OCI-LY3 (cell line): ENCODE measurements around the gene NR1D2.

ENCODE experiments used
- H2AFZ ChIP-seq: fragments of 200-600, 300-600 bp; shearing (Covaris generic); 2 replicates; pipeline ENCODE4 v1.6.0; 2014; ENCODE audit warnings: antibody characterized with exemption, low read depth, low read length
- H3K27ac ChIP-seq: fragments of 200-600, 300-600 bp; sonication (generic); 2 replicates; pipeline ENCODE4 v1.5.1; 2014; ENCODE audit warnings: mild to moderate bottlenecking, low read length, moderate library complexity, mixed read lengths
- H3K27me3 ChIP-seq: fragments of 200-600, 300-600 bp; sonication (generic); 2 replicates; pipeline ENCODE4 v1.6.1; 2014; ENCODE audit warnings: low read depth, low read length, mixed read lengths
- H3K36me3 ChIP-seq: fragments of 200-600, 300-600 bp; sonication (generic); replicated peaks from 2 replicates; pipeline ENCODE3; 2014; ENCODE audit warnings: low read depth, low read length, mixed read lengths
- H3K4me1 ChIP-seq: fragments of 300-600, 200-600 bp; sonication (generic); 2 replicates; pipeline ENCODE4 v1.6.1; 2014; ENCODE audit warnings: low read length, mixed read lengths
- H3K4me2 ChIP-seq: fragments of 200-600, 300-600 bp; sonication (generic); 2 replicates; pipeline ENCODE4 v1.6.1; 2014; ENCODE audit warnings: low read length, mixed read lengths
- H3K4me3 ChIP-seq: fragments of 300-600, 200-600 bp; sonication (generic); 2 replicates; pipeline ENCODE4 v1.5.1; 2014; ENCODE audit warnings: antibody characterized with exemption, mild to moderate bottlenecking, low read length, moderate library complexity
- H3K79me2 ChIP-seq: fragments of 300-600, 200-600 bp; shearing (Covaris generic); 2 replicates; pipeline ENCODE4 v1.6.1; 2014; ENCODE audit warnings: mild to moderate bottlenecking, low read length, mixed read lengths
- H3K9ac ChIP-seq: fragments of 300-600, 200-600 bp; shearing (Covaris generic); 2 replicates; pipeline ENCODE4 v1.6.0; 2014; ENCODE audit warnings: mild to moderate bottlenecking, low read length, moderate library complexity
- H3K9me3 ChIP-seq: fragments of 200-600, 300-600 bp; shearing (Covaris generic); 2 replicates; pipeline ENCODE4 v1.6.1; 2014; ENCODE audit warnings: low read length, mixed read lengths; ENCODE audit not compliant: insufficient read depth
- H4K20me1 ChIP-seq: fragments of 200-600, 300-600 bp; sonication (generic); 2 replicates; pipeline ENCODE4 v1.6.1; 2016; ENCODE audit warnings: low read length, mixed read lengths; ENCODE audit not compliant: insufficient read depth
- EZH2phosphoT487 ChIP-seq: fragments of 200-600 bp; shearing (Covaris generic); IDR thresholded peaks from 2 replicates; pipeline ENCODE4 v1.6.1; 2018; ENCODE audit warnings: antibody characterized with exemption, mixed run types, low read depth
- TF ChIP-seq, protein P1 (sequence below): fragments of 200-600, 300-600 bp; sonication (generic); IDR thresholded peaks from 2 replicates; pipeline ENCODE4 v1.5.1; 2014; ENCODE audit warnings: antibody characterized with exemption, low read length, low read depth

Gene NR1D2

DNA sequence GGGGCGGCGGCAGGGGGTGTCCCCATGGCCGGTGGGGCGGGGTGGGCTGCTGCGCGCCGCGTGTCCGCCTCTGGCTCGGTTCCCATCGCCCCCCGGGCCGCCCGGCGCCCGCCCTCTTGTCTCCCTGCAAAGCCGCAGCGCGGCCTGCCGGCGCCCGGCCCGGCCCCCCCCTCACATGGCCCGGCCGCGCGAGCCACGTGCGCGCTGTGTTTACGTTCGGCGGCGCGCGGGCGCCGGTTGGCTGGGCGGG lies 502 bp downstream of the NR1D2 start:
- Histone ChIP-seq H3K4me2 (peak overlapping the region; percentile 59), H3K36me3 (no peaks in the 10 kb centered on the region), H3K4me3 (peak overlapping the region; percentile 76), H3K27ac (no peak overlapping the region), H3K27me3 (peaks cover 19% of the 10 kb centered on the region), H3K79me2 (peaks cover 6% of the 10 kb centered on the region), H3K9ac (peak overlapping the region; percentile 37), H2AFZ (no peak overlapping the region), H3K9me3 (no peaks in the 10 kb centered on the region), H4K20me1 (no peaks in the 10 kb centered on the region), H3K4me1 (peaks cover 30% of the 10 kb centered on the region)
- TF ChIP-seq, protein P1, sequence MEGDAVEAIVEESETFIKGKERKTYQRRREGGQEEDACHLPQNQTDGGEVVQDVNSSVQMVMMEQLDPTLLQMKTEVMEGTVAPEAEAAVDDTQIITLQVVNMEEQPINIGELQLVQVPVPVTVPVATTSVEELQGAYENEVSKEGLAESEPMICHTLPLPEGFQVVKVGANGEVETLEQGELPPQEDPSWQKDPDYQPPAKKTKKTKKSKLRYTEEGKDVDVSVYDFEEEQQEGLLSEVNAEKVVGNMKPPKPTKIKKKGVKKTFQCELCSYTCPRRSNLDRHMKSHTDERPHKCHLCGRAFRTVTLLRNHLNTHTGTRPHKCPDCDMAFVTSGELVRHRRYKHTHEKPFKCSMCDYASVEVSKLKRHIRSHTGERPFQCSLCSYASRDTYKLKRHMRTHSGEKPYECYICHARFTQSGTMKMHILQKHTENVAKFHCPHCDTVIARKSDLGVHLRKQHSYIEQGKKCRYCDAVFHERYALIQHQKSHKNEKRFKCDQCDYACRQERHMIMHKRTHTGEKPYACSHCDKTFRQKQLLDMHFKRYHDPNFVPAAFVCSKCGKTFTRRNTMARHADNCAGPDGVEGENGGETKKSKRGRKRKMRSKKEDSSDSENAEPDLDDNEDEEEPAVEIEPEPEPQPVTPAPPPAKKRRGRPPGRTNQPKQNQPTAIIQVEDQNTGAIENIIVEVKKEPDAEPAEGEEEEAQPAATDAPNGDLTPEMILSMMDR, result no peak
- TF ChIP-seq EZH2phosphoT487, result no peak

DNA sequence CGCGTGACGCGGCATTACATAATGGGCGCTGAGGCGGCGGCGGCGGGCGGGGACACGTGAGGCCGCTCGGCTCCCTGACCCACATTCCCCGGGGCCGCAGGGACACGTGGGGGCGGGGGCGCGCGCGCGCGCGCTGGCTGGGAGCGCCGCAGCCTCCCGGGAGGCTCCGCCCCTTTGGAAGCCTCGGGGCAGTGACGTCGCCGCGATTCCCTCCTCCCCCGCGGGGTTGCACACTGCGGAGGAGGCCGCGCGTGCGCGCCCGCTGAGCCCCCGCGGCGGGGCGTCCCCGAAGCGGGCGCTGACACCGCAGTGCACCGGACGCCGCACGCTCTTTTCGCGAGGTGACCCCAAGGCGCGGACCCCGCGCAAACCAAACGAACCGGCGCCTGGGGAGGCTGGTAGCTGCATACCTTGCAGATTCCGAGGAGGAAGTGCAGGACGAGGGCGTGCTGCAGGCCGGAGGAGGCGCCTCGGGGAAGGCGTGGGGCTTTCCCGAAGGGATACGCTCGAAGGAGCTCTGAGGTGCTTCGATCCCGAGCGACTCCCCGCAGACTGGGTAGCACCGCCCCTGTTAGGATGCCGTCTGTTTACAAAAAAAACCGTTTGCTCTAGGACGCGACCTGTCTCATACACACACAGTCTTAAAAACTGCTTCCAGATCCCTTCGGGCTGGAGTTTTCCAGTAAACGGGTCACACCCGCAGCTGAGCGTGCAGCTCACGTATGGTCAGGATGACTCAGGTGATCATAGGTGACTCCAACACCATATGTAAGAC lies 1.0 kb downstream of the NR1D2 start:
- Histone ChIP-seq H4K20me1 (no peaks in the 10 kb centered on the region), H3K4me2 (peak overlapping the region; percentile 68), H3K9me3 (no peaks in the 10 kb centered on the region), H3K9ac (peak overlapping the region; percentile 59), H2AFZ (peak overlapping the region; percentile 83), H3K4me1 (peaks cover 34% of the 10 kb centered on the region), H3K27me3 (peaks cover 17% of the 10 kb centered on the region), H3K4me3 (peak overlapping the region; percentile 76), H3K79me2 (peaks cover 7% of the 10 kb centered on the region), H3K27ac (peak overlapping the region; percentile 70), H3K36me3 (no peaks in the 10 kb centered on the region)
- no peak for TF ChIP-seq EZH2phosphoT487
- TF ChIP-seq, protein P1, result no peak

DNA sequence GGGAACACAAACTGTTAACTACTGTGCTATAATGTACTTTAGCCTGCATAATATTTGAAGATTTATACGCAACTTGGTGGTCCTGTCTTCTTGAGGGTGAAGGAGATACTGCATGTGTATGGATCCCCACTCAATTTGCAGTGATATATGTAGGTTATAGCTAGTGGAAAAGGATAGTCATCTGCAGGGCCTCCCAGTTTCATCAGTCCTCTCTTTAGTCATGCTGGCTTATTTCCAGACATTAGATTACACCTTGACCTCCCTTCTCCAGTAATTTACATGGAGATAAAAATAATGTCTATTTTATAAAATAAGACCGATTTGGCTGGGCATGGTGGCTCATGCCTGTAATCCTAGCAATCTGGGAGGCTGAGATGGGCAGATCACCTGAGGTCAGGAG lies 3.7 kb downstream of the NR1D2 start:
- H4K20me1 ChIP-seq, result no peaks in the 10 kb centered on the region
- H3K9me3 ChIP-seq, result no peaks in the 10 kb centered on the region
- no peak overlapping the region for H3K27ac ChIP-seq
- peaks cover 8% of the 10 kb centered on the region for H3K27me3 ChIP-seq
- TF ChIP-seq EZH2phosphoT487, result no peak
- TF ChIP-seq, protein P1, result no peak
- H3K4me1 ChIP-seq, result peaks cover 56% of the 10 kb centered on the region
- peaks cover 24% of the 10 kb centered on the region for H3K79me2 ChIP-seq
- H3K4me3 ChIP-seq, result no peak overlapping the region
- H2AFZ ChIP-seq, result no peak overlapping the region
- no peak overlapping the region for H3K9ac ChIP-seq
- H3K4me2 ChIP-seq, result no peak overlapping the region
- H3K36me3 ChIP-seq, result no peaks in the 10 kb centered on the region

DNA sequence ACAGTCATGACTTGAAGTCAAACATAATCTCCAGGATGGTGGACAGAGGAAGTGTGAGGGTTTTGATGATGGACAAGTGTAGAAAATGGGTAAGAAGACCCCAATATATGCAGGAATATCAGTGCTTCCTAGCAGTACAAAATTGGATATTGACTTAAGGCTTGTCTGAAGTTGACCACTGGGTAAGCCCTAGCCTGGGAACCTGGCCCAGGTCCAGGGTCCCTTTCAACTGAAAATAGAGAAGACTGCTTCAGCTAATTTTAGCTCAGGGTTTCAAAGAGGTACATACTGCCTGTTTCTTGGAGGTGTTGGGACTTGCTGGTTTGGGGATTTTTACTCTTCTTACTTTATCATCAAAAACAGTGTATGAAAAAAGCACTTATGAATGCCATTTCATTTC lies 4.7 kb downstream of the NR1D2 start:
- Histone ChIP-seq H3K27ac (peak overlapping the region; percentile 1; the same call in 1 of the 2 replicates), H4K20me1 (no peaks in the 10 kb centered on the region), H3K27me3 (no peaks in the 10 kb centered on the region), H2AFZ (peak overlapping the region; percentile 1; the same call in 1 of the 2 replicates), H3K9ac (no peak overlapping the region), H3K36me3 (no peaks in the 10 kb centered on the region), H3K9me3 (no peaks in the 10 kb centered on the region), H3K4me3 (peak overlapping the region; percentile 43), H3K4me1 (peaks cover 48% of the 10 kb centered on the region), H3K79me2 (peaks cover 24% of the 10 kb centered on the region), H3K4me2 (peak overlapping the region; percentile 81)
- TF ChIP-seq EZH2phosphoT487, result no peak
- TF ChIP-seq, protein P1, result no peak
